IMR-90 (cell line): ENCODE measurements around the gene UGT1A7. TPM values are rescaled to one million over a fixed set of nuclear protein-coding genes. Genes with fewer than 3 reads are reported as not detected.

Experiments used
- ATAC-seq: fragments of 200-7000 bp; cut with Tn5 transposase; 2 replicates; pipeline ENCODE4 v1.9.1; 2020; ENCODE audit warnings: low read depth, mild to moderate bottlenecking, moderate library complexity
- BruUV-seq: library from RNA; stranded (reverse); fragments of 400-500 nt; replicated peaks from 2 replicates; lab custom pipeline; 2021; lab: Mats Ljungman, UMichigan
- CTCF ChIA-PET: fragments of 300-600 bp; formaldehyde crosslinking; extraction: SDS; loops from one replicate; lab custom pipeline; 2021; ENCODE audit warnings: antibody characterized with exemption; lab: Yijun Ruan, JAX
- POLR2A ChIA-PET: fragments of 300-600 bp; sonication (Branson Sonifier 250); formaldehyde crosslinking; loops from one replicate; lab custom pipeline; 2022; ENCODE audit warnings: antibody characterized with exemption; ENCODE audit not compliant: unreplicated experiment; lab: Charles Lee
- DNase-seq: peaks from one replicate; pipeline ENCODE4 v3.0.0; 2013
- H2AFZ ChIP-seq: replicated peaks from 2 replicates; pipeline ENCODE3; 2013; ENCODE audit warnings: low read length, mild to moderate bottlenecking; ENCODE audit not compliant: poor library complexity
- H2AK5ac ChIP-seq: 2 replicates; pipeline ENCODE4 v1.6.1; 2013; ENCODE audit warnings: low read depth, low read length, inconsistent platforms
- H2AK9ac ChIP-seq: replicated peaks from 2 replicates; pipeline ENCODE3; 2013; ENCODE audit warnings: mild to moderate bottlenecking, low read depth, low read length, moderate library complexity; ENCODE audit not compliant: poor library complexity
- H2BK120ac ChIP-seq: 2 replicates; pipeline ENCODE4 v1.6.1; 2013; ENCODE audit warnings: low read depth, low read length, inconsistent platforms
- H2BK15ac ChIP-seq: 3 replicates; pipeline ENCODE4 v1.6.1; 2013; ENCODE audit warnings: low read depth, low read length, inconsistent platforms
- H2BK20ac ChIP-seq: 2 replicates; pipeline ENCODE4 v1.6.1; 2013; ENCODE audit warnings: low read depth, mild to moderate bottlenecking, inconsistent platforms, low read length, moderate library complexity
- H2BK5ac ChIP-seq: 2 replicates; pipeline ENCODE4 v1.6.1; 2013; ENCODE audit warnings: mild to moderate bottlenecking, low read depth, low read length, inconsistent platforms; ENCODE audit not compliant: poor library complexity, severe bottlenecking
- H3K14ac ChIP-seq: replicated peaks from 2 replicates; pipeline ENCODE4 v1.6.1; 2013; ENCODE audit warnings: low read depth, low read length, inconsistent platforms
- H3K18ac ChIP-seq: 2 replicates; pipeline ENCODE4 v1.6.1; 2013; ENCODE audit warnings: low read depth, low read length, control low read depth
- H3K23ac ChIP-seq: 2 replicates; pipeline ENCODE4 v1.6.1; 2013; ENCODE audit warnings: low read depth, low read length, inconsistent platforms
- H3K27ac ChIP-seq: 2 replicates; pipeline ENCODE4 v1.5.1; 2013; ENCODE audit warnings: mild to moderate bottlenecking, control low read depth, low read length; ENCODE audit not compliant: insufficient read depth
- H3K27me3 ChIP-seq: 2 replicates; pipeline ENCODE4 v1.6.1; 2013; ENCODE audit warnings: low read length; ENCODE audit not compliant: control insufficient read depth, insufficient read depth
- H3K36me3 ChIP-seq: 2 replicates; pipeline ENCODE4 v1.6.1; 2013; ENCODE audit warnings: low read length, mixed read lengths; ENCODE audit not compliant: control insufficient read depth, insufficient read depth
- H3K4ac ChIP-seq: 2 replicates; pipeline ENCODE4 v1.6.1; 2013; ENCODE audit warnings: low read depth, low read length, inconsistent platforms
- H3K4me1 ChIP-seq: 2 replicates; pipeline ENCODE4 v1.6.1; 2013; ENCODE audit warnings: low read length, mixed read lengths; ENCODE audit not compliant: control insufficient read depth, insufficient read depth
- H3K4me2 ChIP-seq: 2 replicates; pipeline ENCODE4 v1.6.1; 2013; ENCODE audit warnings: low read depth, mild to moderate bottlenecking, control low read depth, low read length, moderate library complexity
- H3K4me3 ChIP-seq: 2 replicates; pipeline ENCODE4 v1.5.1; 2013; ENCODE audit warnings: low read depth, mild to moderate bottlenecking, control low read depth, low read length, moderate library complexity; ENCODE audit not compliant: insufficient read depth
- H3K56ac ChIP-seq: 2 replicates; pipeline ENCODE4 v1.6.1; 2013; ENCODE audit warnings: low read length, inconsistent platforms; ENCODE audit not compliant: insufficient read depth; ENCODE audit errors: extremely low read depth
- H3K79me1 ChIP-seq, 2 experiments: 2 replicates each; pipeline ENCODE4 v1.6.1; 2013; ENCODE audit warnings: low read length in 2 of 2, inconsistent platforms in 1 of 2, low read depth in 1 of 2
- H3K9ac ChIP-seq: 2 replicates; pipeline ENCODE4 v1.6.1; 2013; ENCODE audit warnings: low read depth, low read length, control low read depth
- H3K9me1 ChIP-seq: 2 replicates; pipeline ENCODE4 v1.6.1; 2013; ENCODE audit warnings: low read length, inconsistent platforms; ENCODE audit not compliant: insufficient read depth
- H3K9me3 ChIP-seq: 2 replicates; pipeline ENCODE4 v1.6.1; 2013; ENCODE audit warnings: low read length; ENCODE audit not compliant: control insufficient read depth, insufficient read depth
- H4K20me1 ChIP-seq: 2 replicates; pipeline ENCODE4 v1.6.1; 2013; ENCODE audit warnings: low read length, inconsistent platforms; ENCODE audit not compliant: insufficient read depth
- H4K5ac ChIP-seq: 2 replicates; pipeline ENCODE4 v1.6.1; 2013; ENCODE audit warnings: mild to moderate bottlenecking, low read depth, low read length, control low read depth
- H4K8ac ChIP-seq, 2 experiments: 2 replicates each; pipeline ENCODE4 v1.6.1; 2013; ENCODE audit warnings: low read depth in 2 of 2, low read length in 2 of 2, control low read depth in 1 of 2, inconsistent platforms in 1 of 2
- H4K91ac ChIP-seq: 2 replicates; pipeline ENCODE4 v1.6.1; 2013; ENCODE audit warnings: low read depth, low read length, inconsistent platforms; ENCODE audit not compliant: insufficient read depth
- BHLHE40 ChIP-seq: fragments of 150-350 bp; IDR thresholded peaks from 2 replicates; pipeline ENCODE4 v1.6.1; 2016; ENCODE audit warnings: mild to moderate bottlenecking, low read depth, low read length
- CEBPB ChIP-seq: IDR thresholded peaks from 2 replicates; pipeline ENCODE4 v1.6.1; 2012; ENCODE audit warnings: low read depth, low read length, improper control_type of control experiment
- CHD1 ChIP-seq: IDR thresholded peaks from 2 replicates; pipeline ENCODE4 v1.6.1; 2012; ENCODE audit warnings: low read depth, low read length, improper control_type of control experiment
- FOS ChIP-seq: fragments of 150-350 bp; IDR thresholded peaks from 2 replicates; pipeline ENCODE4 v1.6.1; 2016; ENCODE audit warnings: low read depth, low read length
- MAZ ChIP-seq: IDR thresholded peaks from 2 replicates; pipeline ENCODE4 v1.6.1; 2012; ENCODE audit warnings: low read depth, mild to moderate bottlenecking, low read length, improper control_type of control experiment, moderate library complexity, borderline replicate concordance
- MXI1 ChIP-seq: IDR thresholded peaks from 2 replicates; pipeline ENCODE4 v1.6.1; 2012; ENCODE audit warnings: low read depth, mild to moderate bottlenecking, low read length, moderate library complexity, borderline replicate concordance
- RCOR1 ChIP-seq: IDR thresholded peaks from 2 replicates; pipeline ENCODE4 v1.6.1; 2012; ENCODE audit warnings: mild to moderate bottlenecking, low read length, improper control_type of control experiment; ENCODE audit not compliant: insufficient replicate concordance
- WGBS, 2 experiments: methylation state at CpG; one replicate each; pipeline versions ENCODE4 v1.1.5 to v1.1.7; 2013; ENCODE audit warnings: missing lambda C conversion rate in 2 of 2; ENCODE audit not compliant: insufficient read length in 1 of 2; ENCODE audit errors: extremely low coverage in 2 of 2; 5-methylcytosine and 5-hydroxymethylcytosine counted together
- dilution Hi-C: fragments of 300-500 bp; cut with HindIII; formaldehyde crosslinking; loops from one replicate; pipeline ENCODE4 v1.14.3; 2018; ENCODE audit warnings: low sequenced_read_pairs; ENCODE audit not compliant: unreplicated experiment
- in situ Hi-C: fragments of 300-500 bp; cut with MboI; formaldehyde crosslinking; loops from 3 replicates; pipeline ENCODE4 v1.14.3; 2019; ENCODE audit warnings: low sequenced_read_pairs, inconsistent platforms, mixed read lengths
- intact Hi-C: fragments of 100-400 bp; cut with micrococcal nuclease; formaldehyde crosslinking; loops from 2 replicates; pipeline ENCODE4 v1.10.0; 2022
- polyA plus RNA-seq, 3 experiments: library from polyadenylated mRNA; depleted of rRNA; stranded (reverse); fragments of >200 nt; gene quantifications; 2 replicates each; pipeline ENCODE4 v1.2.3, GENCODE V29; 2012; ENCODE audit warnings: low replicate concordance in 1 of 3
- total RNA-seq: library from RNA; depleted of rRNA; stranded (reverse); fragments of >200 nt; gene quantifications from 2 replicates; pipeline ENCODE4 v1.2.3, GENCODE V29; 2012
- TF ChIP-seq, protein P1 (sequence below): fragments of 150-350 bp; IDR thresholded peaks from 2 replicates; pipeline ENCODE4 v1.6.1; 2017; ENCODE audit warnings: mild to moderate bottlenecking, antibody characterized with exemption, low read length, low read depth

Gene UGT1A7
- total and polyA plus RNA-seq, 2 of the 4 experiments (the other 2 are of a cell fraction) = not detected

DNA sequence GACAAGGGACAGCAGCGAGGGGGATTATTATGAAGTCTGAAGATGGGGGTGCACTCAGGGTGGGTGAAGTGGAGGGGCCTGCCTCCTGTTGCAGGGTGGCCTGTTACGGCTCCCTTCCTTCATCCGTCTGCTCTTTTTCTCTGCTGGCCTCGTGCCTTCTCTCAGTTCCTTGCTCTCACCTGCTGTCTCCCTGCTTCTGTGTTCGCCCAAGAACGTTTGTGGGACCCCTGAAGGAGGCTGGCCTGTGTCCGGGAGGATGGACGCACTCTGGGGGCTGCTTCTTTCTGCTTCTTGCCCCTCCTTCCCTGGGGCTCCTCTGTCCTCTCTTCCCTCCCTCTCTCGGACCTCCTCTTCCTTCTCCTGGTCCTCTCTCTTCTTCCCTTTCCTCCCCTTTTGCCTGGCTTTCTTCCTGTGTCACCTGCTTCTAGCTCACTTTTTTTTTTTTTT is 110.2 kb downstream of the UGT1A7 start:
- Histone ChIP-seq H3K56ac (no peak overlapping the region), H4K5ac (no peak overlapping the region), H3K4ac (no peak overlapping the region), H2BK15ac (no peak overlapping the region), H4K8ac (no peak overlapping the region), H3K9me3 (no peaks in the 10 kb centered on the region), H2AFZ (peak overlapping the region; percentile 43), H3K4me3 (no peak overlapping the region), H2BK5ac (no peak overlapping the region), H4K20me1 (no peaks in the 10 kb centered on the region), H3K9ac (no peak overlapping the region), H2AK9ac (no peak overlapping the region), H2AK5ac (no peak overlapping the region), H3K79me1 (no peaks in the 10 kb centered on the region), H2BK120ac (no peak overlapping the region), H3K14ac (no peak overlapping the region), H3K27me3 (peaks cover 8% of the 10 kb centered on the region), H3K9me1 (no peaks in the 10 kb centered on the region), H3K27ac (no peak overlapping the region), H3K18ac (no peak overlapping the region), H4K91ac (no peak overlapping the region), H3K4me1 (no peaks in the 10 kb centered on the region), H2BK20ac (no peak overlapping the region), H3K4me2 (no peak overlapping the region), H3K36me3 (no peaks in the 10 kb centered on the region), H3K23ac (no peak overlapping the region)
- no TSS peak for BruUV-seq
- in situ Hi-C loops = no loop called here
- ATAC-seq = no peak
- POLR2A ChIA-PET = no interaction called here
- dilution Hi-C loops = no loop called here
- CTCF ChIA-PET = no interaction called here
- WGBS, 2 experiments = 60% methylated on average over 7 of the region's 9 CpGs; no CpG with 5 or more reads in 1 of the 2 experiments
- no peak for TF ChIP-seq BHLHE40
- no peak for TF ChIP-seq RCOR1
- TF ChIP-seq MXI1 = no peak
- TF ChIP-seq FOS = no peak
- TF ChIP-seq CHD1 = no peak
- TF ChIP-seq MAZ = no peak
- no peak for TF ChIP-seq CEBPB
- TF ChIP-seq, protein P1, sequence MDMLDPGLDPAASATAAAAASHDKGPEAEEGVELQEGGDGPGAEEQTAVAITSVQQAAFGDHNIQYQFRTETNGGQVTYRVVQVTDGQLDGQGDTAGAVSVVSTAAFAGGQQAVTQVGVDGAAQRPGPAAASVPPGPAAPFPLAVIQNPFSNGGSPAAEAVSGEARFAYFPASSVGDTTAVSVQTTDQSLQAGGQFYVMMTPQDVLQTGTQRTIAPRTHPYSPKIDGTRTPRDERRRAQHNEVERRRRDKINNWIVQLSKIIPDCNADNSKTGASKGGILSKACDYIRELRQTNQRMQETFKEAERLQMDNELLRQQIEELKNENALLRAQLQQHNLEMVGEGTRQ = no peak
- DNase-seq = no peak
- intact Hi-C loops = no loop called here
